Measurements from ENCODE around the gene SKI.

SKI gene

DNA sequence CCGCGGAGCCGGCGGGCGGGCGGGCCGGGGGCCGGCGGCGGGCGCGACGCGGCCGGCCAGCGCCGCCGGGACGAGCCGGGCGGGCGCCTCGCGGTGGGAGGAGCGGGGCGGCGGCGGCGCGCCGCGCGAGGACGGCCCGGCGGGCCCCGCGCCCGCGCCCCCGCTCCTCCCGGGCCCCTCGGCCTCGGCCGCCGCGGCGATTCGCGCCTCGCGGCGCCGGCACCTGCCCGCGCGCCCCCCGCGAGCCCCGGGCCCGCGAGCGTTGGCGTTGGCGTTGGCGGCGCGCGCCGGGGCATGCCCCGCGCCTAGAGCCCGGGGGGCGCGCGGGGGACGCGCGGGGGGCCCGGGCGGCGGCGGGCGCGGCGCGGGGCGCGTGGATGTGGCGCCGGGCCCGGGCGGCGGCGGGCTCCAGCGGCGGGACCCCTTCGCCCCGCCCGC is at the start of gene SKI:
Gene SKI (plus strand): TSS at position 163 of the 438 bp plus-strand sequence. CDS start 448 bp downstream, outside the sequence.
- no peak for DNase-seq

DNA sequence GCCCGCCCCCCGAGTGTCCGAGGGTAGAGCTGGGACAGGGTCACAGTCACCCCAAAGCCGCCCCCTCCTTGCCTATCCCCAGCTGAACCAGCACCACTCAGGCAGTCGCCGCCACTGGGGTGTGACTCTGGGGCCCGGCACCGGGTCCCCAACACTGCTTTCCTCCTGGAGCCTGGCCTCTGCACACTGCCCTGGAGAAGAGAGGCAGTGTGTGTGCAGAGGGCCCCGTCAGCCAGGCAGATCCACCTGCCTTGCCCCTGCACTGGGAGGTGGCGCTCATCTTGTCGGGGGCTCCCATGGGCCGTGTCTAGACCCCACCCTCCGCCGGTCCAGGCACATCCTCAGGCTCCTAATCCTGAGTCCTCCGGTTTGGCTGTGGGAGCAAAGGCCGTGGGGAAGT is 49.2 kb upstream of the SKI start:
- no peak for DNase-seq

DNA sequence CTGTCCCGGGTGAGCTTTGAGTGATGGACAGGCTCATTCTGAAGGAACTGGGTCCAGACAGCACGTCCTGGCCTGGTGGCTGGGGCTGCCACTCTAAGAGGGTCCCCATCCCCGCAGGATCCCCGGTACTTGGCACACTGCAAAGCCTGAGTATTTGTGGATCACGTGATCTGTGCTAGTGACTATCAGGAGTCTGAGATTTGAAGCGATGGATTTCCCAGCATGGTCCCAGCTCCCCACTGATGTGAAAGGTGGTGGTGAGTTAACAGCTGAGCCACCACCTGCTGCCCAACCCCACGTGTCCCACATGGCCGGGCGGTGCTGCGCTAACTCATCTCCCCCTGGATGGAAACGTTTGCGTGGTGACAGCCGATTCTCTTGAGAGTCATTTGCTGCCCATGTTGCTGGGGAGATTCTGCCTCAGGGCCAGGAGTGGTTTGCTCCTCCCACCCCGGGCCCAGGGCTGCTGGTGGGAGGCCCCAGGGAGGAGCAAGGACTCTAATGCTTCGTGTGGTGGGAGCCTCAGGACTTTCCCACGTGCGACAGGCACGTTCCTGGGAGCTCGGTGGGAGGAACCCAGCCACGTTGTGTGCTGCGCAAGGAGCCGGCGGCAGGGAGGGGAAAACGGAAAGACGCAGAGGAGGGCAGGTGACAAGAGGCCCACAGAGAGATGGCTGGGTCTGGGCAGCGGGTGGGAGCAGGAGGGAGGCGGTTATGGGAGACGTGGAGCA is 48.7 kb upstream of the SKI start:
- peak; percentile 72 for DNase-seq

DNA sequence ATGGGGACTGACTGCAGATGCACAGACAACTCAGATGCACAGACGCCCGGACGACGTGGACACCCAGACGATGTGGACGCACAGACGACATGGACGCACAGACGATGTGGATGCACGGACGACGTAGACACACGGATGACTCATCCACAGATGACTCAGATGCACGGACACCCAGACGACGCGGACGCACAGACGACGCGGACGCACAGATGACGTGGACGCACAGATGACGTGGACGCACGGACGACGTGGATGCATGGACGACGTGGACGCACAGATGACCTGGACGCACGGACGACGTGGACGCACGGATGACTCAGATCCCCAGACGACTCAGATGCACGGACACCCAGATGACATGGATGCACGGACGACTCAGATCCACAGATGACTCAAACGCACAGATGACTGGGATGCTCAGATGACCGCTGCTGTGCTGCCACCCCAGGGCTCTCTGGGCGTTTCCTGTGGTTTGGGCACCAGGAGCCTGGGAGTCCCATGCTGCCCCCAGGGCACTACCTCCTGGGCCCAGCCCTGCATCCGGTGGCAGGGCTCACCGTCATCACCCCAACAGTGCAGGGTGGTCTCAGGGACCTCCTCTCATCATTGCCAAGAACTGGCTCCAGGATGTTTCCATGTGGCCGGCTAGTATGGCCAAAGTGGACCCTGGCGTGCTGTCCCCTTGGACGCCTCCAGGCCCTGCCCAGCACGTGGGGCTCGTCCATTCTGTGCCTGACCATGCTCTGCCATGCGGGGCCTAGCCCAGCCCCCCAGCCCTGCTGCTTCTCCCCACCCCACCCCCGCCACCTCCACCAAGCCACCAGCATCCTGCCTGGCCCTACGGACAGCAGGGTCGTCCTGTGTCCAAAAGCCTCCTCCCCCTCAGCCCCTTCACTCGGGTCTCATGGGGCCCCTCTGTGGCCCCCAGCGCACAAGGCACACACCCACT is 47.5 kb upstream of the SKI start:
- no peak for DNase-seq

GRCh38 chr1:2181271-2181670 is 46.8 kb upstream of the SKI start:
- no peak for DNase-seq

- DNase-seq: no peak
These were observed 46.4 kb upstream of the SKI start for GRCh38 chr1:2181752-2182151.

DNA sequence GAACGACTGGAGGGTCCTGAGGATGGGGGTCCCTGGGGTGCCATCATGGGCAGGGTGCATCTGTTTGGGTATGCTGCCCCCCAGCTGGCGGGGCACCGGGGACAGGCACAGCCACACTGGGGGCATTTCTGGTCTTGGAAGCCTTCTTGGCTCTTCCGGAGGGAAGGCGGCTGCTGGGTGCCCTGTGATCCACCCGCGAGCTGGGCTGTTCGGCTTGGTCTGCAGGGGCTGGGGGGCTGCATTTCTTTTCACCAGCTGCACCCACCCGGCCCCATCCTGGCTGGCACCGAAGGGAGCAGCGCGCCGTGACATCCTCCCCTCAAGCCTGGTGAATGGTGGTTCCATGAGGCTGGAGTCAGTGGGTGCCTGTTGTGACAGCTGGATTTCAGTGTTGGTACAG is 45.7 kb upstream of the SKI start:
- no peak for DNase-seq

DNA sequence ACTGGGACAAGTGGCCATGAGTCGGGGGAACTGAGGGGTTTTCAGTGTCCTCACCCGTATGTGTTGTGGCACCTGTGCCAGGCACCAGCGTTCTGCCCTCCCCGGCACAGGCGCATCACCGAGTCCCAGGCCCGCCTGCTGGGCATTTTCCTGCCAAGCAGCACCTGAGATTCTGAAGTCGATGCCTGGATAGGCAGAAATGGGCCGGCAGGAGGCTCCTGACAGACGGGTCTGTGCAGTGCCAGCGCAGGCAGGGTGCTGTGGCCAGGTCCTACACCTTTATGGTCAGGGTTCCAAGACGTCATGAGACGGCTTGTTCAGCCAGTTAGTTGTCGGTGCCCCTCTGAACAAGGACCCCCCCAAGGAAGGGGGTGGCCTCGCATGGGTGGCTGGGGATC is 44.2 kb upstream of the SKI start:
- DNase-seq: no peak

- no peak for DNase-seq
These were observed 43.6 kb upstream of the SKI start for GRCh38 chr1:2184531-2184930.

DNA sequence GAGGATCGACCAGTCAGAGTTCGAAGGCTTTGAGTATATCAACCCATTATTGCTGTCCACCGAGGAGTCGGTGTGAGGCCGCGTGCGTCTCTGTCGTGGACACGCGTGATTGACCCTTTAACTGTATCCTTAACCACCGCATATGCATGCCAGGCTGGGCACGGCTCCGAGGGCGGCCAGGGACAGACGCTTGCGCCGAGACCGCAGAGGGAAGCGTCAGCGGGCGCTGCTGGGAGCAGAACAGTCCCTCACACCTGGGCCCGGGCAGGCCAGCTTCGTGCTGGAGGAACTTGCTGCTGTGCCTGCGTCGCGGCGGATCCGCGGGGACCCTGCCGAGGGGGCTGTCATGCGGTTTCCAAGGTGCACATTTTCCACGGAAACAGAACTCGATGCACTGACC is 43.2 kb upstream of the SKI start:
- no peak for DNase-seq

DNA sequence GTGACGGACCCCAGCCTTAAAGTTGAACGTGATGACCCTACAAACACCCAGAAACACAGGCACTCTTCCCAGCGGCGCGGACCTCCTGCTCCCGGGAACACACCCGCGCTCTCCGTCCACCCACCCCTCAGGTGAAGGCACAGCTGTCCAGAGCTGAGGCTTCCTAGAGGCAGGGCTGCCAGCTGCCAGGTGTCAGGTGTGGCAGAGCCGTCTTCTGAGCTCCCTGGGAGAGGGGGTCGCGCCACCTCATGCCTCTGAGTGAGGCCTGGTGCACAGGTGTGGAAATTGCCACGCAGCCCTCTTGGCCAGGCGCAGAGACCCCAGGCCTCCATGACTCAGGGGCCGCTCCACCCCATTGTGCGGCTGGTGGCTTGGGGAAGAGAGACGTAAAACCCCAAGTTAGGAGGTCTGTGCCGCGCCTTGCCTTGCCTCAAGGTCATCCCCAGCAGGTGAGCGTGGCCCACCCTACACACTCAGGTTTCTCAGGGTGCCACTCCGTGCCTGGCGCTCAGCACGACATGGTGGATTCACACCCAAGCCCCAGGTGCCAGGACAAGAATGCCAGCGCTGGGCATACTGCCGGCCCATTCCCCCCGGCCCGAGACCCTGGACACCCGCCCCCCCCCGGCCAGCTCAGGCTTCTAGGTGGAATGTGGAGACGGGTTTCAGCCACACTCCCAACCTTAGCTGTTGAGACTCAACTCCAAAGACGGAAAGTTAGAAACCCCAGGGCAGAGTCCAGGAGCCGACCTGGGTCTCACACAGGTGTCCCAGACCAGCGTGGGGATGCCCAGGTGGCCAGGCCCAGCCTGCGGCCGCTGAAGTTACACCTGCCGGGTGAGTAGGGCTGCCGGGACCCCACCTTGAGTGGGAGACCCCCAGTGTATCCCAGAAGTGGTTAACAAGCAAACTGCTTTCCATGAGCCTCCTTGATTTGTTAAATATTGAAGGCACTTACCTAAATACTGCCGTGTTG is 42.0 kb upstream of the SKI start:
- no peak for DNase-seq

- no peak for DNase-seq
These were observed 41.2 kb upstream of the SKI start for GRCh38 chr1:2186901-2187300.

DNA sequence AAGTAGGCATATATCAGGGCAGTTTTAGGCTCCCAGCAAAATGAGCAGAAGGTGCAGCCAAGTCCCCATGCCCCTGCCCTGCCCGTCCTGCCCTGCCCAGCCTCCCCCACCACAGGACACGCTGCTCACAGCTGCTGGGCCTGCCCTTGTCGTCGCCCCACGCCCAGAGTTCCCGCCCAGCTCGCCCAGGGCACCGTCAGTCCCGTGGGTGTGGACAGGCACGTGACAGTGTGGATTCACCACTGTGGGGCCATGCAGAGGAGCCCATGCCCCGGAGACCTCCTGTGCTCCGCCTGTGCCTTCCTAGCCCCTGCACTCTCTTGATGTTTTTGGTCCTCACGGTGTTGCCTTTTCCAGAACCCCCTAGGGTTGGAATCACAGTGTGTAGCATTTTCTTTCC is 40.5 kb upstream of the SKI start:
- no peak for DNase-seq

- DNase-seq: no peak
These were observed 39.8 kb upstream of the SKI start for GRCh38 chr1:2188336-2188735.

- DNase-seq: peak; percentile 54
These were observed 38.4 kb upstream of the SKI start for GRCh38 chr1:2189459-2190425.

GRCh38 chr1:2190491-2190976 is 37.6 kb upstream of the SKI start:
- no peak for DNase-seq

DNA sequence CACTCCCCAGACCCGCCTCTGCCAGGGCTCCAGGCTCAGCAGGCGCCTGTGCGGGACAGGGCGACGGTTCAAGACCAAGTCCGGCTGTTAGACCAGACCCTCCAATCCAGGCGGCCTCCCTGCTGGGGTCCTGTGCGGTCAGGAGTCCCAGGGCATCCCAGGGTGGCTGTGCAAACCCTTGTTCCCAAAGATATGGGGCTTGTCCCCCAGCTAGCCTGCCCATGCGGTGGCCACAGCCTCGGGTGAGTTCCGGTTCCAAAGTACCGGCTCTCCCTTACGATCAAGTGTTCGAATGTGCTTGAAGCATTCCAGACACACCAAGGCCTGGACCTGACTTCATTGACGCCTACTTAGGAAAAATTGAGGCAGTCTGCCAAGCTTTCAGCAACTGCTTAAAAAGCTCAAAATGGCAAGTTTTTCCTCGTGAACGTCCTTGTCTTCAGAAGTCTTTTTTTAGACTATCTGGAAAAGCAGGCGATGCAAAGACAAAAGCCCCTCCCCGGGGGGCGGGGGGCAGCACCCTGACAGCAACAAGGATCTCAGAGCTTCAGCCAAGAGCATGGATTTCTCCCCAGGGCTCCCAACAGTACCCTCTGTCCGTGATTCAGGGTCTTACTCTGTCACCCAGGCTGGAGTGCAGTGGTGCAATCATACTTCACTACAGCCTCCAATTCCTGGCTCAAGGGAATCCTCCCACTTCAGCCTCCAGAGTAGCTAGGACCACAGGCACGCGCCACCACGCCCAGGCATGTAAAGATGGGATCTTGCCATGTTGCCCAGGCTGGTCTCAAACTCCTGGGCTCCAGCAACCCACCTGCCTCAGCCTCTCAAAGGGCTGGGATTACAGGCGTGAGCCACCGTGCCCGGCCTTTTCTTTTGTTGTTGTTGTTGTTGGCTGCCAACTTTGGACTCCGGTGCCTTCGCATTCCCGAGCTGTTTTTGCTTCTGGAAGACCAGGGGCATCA is 35.8 kb upstream of the SKI start:
- no peak for DNase-seq

DNA sequence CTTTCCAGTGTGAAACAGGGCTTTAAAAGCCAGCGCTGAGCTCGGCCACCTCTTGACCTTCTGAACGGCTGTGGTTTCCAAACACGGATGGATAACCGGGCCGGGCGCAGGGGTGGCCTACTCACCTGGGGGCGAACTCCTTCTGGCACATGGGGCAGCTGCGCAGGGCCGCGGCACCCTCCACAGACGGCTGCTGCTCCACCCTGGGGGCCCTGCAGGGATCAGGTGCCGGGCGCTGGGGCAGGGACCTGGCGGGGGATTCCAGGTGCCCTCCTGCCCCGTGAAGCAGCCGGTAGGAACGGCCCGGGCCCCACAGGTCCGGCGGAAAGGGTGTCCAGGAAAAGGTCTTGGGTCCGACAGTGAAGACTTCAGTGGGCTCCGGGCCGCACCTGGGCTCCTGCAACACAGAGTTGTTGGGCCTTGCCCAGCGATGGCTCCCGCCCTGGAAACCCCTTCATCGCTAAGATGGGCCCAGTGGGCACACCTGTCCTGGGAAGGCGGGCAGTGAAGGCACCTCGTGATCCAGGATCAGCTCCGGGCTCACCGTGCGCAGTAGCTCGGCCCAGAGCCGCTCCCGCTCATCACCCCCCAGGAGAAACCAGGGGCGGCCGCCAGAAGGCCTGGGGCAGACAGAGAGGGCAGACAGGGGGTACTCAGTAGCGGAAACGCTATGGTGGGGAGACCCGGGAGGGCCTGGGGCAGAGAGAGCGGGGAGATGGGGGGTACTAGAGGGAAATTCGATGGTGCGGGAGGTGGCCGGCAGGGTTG is 34.4 kb upstream of the SKI start:
- no peak for DNase-seq

- no peak for DNase-seq
These were observed 33.7 kb upstream of the SKI start, which contains the start of gene FAAP20 for GRCh38 chr1:2194319-2194897. FAAP20 (minus strand) TSS chr1:2194772; CDS start chr1:2194749, 23 bp downstream.
